Stimulated activated CD8-positive, alpha-beta memory T cell treated with anti-CD3 and anti-CD28 coated beads, Interleukin-15, amount 100 ng/mL, for 4 hours (primary cell): ENCODE data around the gene NR3C2.
"Not testable (repeated sequence)": the region's sequence is repeated elsewhere in the genome, so short reads cannot be mapped to it uniquely, and the experiment has no call there.

Experiments
- DNase-seq, 2 donors: peaks; one replicate each; pipeline ENCODE4 v3.0.0-alpha.2; 2020; ENCODE audit warnings: low read depth in 2 of 2

The NR3C2 gene

GRCh38 chr4:148216866-148217814 is 225.1 kb downstream of the NR3C2 start:
- no peak for DNase-seq

- no peak for DNase-seq
Observed at GRCh38 chr4:148216321-148216720, 225.9 kb downstream of the NR3C2 start.

GRCh38 chr4:148215202-148215601 is 227.0 kb downstream of the NR3C2 start:
- DNase-seq, result no peak

GRCh38 chr4:148214529-148215166 is 227.6 kb downstream of the NR3C2 start:
- DNase-seq, result no peak

GRCh38 chr4:148211533-148211932 is 230.7 kb downstream of the NR3C2 start:
- DNase-seq, result no peak

- DNase-seq, result no peak
Observed at GRCh38 chr4:148210661-148211060, 231.6 kb downstream of the NR3C2 start.

GRCh38 chr4:148207068-148207467 is 235.1 kb downstream of the NR3C2 start:
- DNase-seq, result no peak

- no peak for DNase-seq
Observed at GRCh38 chr4:148205476-148205875, 236.7 kb downstream of the NR3C2 start.

GRCh38 chr4:148204892-148205291 is 237.3 kb downstream of the NR3C2 start:
- DNase-seq, result no peak

GRCh38 chr4:148204171-148204570 is 238.0 kb downstream of the NR3C2 start:
- no peak for DNase-seq

- no peak for DNase-seq
Observed at GRCh38 chr4:148203056-148203898, 238.9 kb downstream of the NR3C2 start.

- DNase-seq, result no peak
Observed at GRCh38 chr4:148200960-148201359, 241.3 kb downstream of the NR3C2 start.

- no peak for DNase-seq
Observed at GRCh38 chr4:148196164-148196563, 246.1 kb downstream of the NR3C2 start.

- no peak for DNase-seq
Observed at GRCh38 chr4:148192526-148192925, 249.7 kb downstream of the NR3C2 start.

- not testable (repeated sequence) for DNase-seq
Observed at GRCh38 chr4:148187454-148188222, 254.6 kb downstream of the NR3C2 start.

- DNase-seq, result no peak
Observed at GRCh38 chr4:148184922-148185321, 257.3 kb downstream of the NR3C2 start.

- DNase-seq, result no peak
Observed at GRCh38 chr4:148182230-148182911, 259.8 kb downstream of the NR3C2 start.

- DNase-seq, result no peak
Observed at GRCh38 chr4:148173397-148174017, 268.7 kb downstream of the NR3C2 start.

- DNase-seq, result no peak
Observed at GRCh38 chr4:148171596-148171995, 270.6 kb downstream of the NR3C2 start.
